A549 treated with RU486 at 1 μM for 4 hours (cell line): Measurements from ENCODE around the gene RNASET2. TPM values are rescaled to one million over a fixed set of nuclear protein-coding genes. Genes with fewer than 3 reads are reported as not detected.

Experiments used
- total RNA-seq: library from RNA; stranded (reverse); fragments of 200-300 nt; extraction: Qiagen RNA extraction; gene quantifications from 5 replicates; pipeline ENCODE4 v1.2.3, GENCODE V29; 2022; ENCODE audit warnings: low read depth

RNASET2 gene, protein sequence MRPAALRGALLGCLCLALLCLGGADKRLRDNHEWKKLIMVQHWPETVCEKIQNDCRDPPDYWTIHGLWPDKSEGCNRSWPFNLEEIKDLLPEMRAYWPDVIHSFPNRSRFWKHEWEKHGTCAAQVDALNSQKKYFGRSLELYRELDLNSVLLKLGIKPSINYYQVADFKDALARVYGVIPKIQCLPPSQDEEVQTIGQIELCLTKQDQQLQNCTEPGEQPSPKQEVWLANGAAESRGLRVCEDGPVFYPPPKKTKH
- 13.4 to 18.1 TPM (median 15.6 TPM) in 5 replicates for total RNA-seq

DNA sequence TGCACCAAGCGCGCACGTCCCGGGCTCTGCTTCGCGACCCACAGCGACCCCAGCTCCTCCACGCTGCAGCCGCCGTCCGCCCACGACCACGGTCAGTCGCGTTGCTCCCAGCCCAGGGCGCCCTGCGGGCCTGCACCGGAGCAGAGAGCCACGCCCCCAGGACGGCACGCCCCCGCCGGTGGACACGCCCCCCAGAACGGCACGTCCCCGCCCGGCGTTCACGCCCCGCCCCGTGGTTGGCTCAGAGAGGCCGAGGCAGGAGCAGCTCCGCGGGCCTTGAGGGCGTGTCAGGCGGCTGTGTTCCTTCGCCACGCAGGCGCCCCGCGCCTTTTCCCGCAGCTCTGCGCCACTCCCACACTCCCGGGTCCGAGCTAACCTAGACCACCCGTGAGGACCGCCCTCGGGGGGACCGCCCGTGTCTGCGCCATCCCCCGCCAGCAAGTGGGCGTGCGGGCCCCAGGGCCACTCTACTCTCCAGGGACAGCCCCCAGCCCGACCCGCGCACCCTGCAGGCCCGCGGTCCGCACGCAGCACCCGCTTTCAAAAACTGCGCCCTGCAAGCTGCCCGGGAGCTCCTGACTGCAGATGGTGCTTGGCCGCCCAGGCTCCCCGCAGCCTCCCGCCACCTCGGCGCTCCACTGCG lies at the start of gene RNASET2:
Gene RNASET2, minus strand, starts transcription at position 107 of the 643 bp plus-strand sequence. CDS start 368 bp downstream, outside the sequence.

DNA sequence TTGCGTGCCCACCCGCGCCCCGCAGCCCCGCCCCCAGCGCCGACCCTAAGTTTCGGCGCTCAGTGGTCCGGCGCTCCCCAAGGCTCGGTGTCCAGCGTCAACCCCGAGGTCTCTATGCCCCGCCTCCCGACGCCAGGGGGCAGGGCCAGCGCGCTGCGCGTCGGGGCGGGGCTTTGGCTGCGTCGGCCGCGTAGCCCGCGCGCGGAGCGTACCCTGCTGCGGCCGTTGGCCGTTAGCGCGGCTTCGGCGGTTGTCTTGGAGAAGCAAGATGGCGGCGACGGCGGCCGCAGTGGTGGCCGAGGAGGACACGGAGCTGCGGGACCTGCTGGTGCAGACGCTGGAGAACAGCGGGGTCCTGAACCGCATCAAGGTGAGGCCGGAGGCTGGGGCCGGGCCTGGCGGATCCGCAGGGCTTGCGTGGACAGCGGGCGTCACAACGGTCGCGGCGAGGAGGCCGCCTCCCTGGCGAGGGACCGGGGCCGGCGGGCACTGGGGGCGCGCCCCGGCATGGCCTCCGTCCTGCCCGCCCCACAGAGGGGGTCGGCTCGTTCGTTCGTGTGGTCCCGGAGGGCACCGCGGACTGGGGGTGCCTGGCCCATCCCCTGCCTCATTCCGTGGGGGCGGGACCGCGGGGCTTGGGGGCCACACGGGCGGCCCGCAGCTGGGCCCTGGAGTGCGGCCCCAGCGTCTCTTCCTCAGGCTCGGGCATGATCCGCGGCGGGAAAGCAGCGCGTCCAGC lies 43.0 kb upstream of the RNASET2 start, which contains the start of gene CEP43:
Gene CEP43, plus strand, starts transcription at position 253 of the 739 bp plus-strand sequence. Its CDS starts 16 bp downstream, at position 269.

Other genes starting within 250 kb of the RNASET2 start
- gene CEP43, start 42.8 kb upstream of the RNASET2 start, total RNA-seq, result 8.2 to 10.9 TPM (median 9.8 TPM) in 5 replicates
- gene CCR6, start 166.5 kb upstream of the RNASET2 start, total RNA-seq, result 0.12 TPM in 1 of 5 replicates, not detected in the others
- not detected in 5 replicates for gene GPR31, start 201.4 kb upstream of the RNASET2 start, total RNA-seq